Stimulated activated naive CD8-positive, alpha-beta T cell treated with anti-CD3 and anti-CD28 coated beads, Interleukin-15, Interleukin-2, amounts not matched to agents 100 U/mL and 50 U/mL, for 24 hours (primary cell): ENCODE measurements around the gene NEK10.

Experiments
- ATAC-seq: fragments of 150-1000 bp; cut with Tn5 transposase; one replicate; pipeline ENCODE4 v1.10.0; 2021
- DNase-seq: peaks from one replicate; pipeline ENCODE4 v3.0.0; 2021

Gene NEK10

DNA sequence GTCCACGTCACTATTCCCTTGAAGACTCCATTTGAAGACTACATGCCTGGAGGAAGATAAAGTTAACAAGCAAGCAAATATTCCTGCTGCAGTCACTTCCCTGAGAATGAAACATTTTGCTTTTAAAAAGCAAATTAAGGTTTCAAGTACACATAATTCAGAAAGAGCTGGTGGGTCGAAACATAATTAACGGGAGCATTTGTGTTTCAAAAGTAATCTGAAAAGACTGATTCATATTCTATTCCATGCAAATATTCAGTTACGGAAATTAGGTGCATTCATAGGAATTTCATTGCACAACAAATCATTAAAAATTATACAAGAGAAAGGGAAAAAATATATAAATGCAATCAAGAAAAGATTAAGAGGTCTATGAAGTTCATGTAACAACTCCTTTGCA lies 260.9 kb downstream of the NEK10 start:
- ATAC-seq (no peak), DNase-seq (no peak)

DNA sequence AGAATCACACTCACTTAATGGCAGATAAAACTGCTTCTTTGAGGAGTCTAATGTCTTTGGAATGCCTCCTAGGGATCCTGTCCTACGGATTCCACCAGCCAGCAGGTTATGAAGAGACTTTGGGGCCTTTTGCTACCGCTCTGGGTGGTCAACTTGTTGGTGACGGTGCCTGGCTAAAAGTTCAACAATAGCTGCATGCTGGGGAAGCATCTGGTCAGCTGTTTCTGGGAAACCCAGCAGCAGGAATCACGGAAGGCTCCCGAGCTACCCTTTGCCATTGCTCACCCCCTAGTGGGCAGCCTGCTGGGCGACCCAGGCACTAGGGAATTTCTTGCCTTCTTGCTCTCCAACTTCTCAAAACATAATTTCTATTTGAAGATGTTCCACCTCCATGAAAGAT lies 263.3 kb downstream of the NEK10 start:
- ATAC-seq: no peak
- DNase-seq: no peak

- ATAC-seq (no peak), DNase-seq (no peak)
Observed at GRCh38 chr3:27097182-27097581, 272.0 kb downstream of the NEK10 start.

DNA sequence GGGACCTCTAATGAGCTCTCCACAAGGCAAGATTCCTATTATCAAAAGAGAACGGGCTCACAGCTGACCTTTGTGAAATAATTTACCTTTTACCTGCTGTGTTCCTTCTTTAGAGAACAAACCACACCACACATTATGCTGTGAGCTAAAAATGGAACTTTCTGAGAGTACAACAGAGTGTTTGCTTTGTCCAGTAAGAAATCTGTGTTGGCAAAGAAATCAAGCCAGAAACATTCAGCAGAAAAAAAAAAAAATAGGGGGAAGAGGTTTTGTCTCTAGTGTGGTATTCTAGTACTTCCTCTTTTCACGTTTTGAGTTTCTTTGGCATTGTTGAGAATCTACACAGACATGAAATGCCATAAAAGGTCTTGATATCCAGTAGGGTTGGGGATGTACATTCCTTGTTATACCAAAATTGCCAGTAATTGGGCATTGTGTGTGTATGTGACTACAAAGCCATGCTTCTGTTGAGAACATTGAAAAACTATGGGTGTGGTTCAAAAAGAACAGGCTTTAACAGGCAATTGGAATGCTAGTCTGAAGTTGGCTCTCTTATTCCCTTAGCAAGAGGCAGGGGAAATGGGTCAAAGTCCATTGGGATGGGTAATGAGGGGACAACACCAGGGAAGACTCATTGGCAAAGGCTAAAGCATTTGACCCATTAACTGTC lies 273.5 kb downstream of the NEK10 start:
- DNase-seq (no peak), ATAC-seq (no peak)

DNA sequence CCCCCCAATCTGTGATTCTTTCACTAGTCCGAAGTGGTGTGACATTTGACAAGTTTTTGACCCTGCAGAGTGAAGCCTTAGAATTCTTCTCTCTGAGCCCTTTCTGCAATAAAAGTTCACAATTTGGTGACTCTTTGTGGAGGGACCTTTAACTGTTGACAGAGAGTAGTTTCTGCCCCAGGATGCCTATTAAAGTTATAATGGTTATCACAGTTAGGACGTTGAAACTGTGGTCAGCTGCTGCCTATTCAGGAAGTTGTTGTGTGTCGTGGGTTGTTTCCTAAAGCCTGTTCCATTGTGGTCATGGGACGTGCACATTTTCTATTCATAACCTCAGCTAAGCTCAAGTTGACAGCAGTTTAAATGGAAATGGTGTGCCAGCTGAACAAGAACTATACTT lies 274.5 kb downstream of the NEK10 start:
- ATAC-seq (no peak), DNase-seq (no peak)

- no peak for DNase-seq
- ATAC-seq: no peak
Observed at GRCh38 chr3:27093771-27094170, 275.4 kb downstream of the NEK10 start.

DNA sequence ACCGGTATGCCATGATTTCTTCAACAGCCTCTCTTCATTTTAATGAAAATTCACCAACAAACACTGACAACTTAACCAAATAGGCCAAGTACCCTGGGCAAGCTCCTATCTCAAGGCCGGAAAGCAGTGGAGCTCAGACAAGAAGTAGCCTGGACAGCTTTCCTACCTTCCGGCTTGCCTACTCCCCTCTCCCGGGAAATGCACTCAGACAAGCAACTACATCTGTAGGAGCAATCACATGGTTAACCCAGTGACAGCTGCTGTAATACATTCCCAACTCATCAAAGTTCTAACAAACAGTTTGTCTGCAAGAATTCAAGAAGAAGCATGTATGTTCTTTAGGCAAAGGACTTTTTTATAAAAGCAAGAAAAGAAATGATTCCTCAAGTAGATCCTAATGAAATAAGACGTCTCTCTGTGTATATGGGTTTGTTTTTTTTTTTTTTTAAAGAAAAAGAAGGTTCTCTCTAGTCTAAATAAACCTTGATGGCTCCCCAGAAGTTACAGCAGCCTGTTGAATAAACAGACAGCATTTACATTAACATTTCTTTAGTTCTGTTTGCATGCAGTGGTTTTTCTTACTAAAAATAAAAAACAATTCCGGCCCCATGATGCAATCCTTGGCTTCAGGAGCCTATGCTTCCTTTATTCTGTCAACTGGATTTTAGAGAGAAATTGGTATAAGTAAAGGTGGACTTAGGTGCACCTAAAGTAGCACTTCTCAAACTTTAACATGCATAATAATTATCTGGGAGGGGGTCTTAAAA lies 278.7 kb downstream of the NEK10 start:
- ATAC-seq (no peak), DNase-seq (no peak)

GRCh38 chr3:27089645-27090044 lies 279.5 kb downstream of the NEK10 start:
- no peak for ATAC-seq
- no peak for DNase-seq

GRCh38 chr3:27089068-27089467 lies 280.1 kb downstream of the NEK10 start:
- DNase-seq: no peak
- no peak for ATAC-seq

- ATAC-seq: no peak
- no peak for DNase-seq
Observed at GRCh38 chr3:27085829-27086730, 283.1 kb downstream of the NEK10 start.

- ATAC-seq (no peak), DNase-seq (no peak)
Observed at GRCh38 chr3:27081992-27082607, 287.1 kb downstream of the NEK10 start.

DNA sequence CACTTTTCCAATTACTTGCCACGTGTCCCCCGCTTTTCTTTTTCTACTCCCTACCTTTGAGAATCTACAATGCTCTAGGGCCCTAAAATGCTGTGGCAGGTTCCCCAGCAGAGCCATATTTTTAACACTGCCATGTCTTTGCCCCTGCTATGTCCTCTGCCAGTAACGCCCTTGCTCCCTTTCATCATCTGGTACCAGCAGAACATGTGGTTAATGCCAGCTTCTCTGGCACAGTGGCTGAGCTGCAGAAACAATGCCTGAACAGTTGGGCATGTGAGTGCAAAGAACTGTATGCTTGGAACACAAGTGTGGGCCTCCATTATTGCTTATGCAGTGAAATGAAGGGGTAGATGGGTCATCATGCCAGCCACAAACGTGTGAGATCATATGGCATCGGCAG lies 287.6 kb downstream of the NEK10 start:
- DNase-seq (no peak), ATAC-seq (no peak)

- DNase-seq (no peak), ATAC-seq (no peak)
Observed at GRCh38 chr3:27080258-27080525, 289.0 kb downstream of the NEK10 start.

GRCh38 chr3:27079427-27080257 lies 289.5 kb downstream of the NEK10 start:
- no peak for DNase-seq
- ATAC-seq: no peak

GRCh38 chr3:27078246-27078913 lies 290.8 kb downstream of the NEK10 start:
- DNase-seq (no peak), ATAC-seq (no peak)

GRCh38 chr3:27076815-27077630 lies 292.2 kb downstream of the NEK10 start:
- ATAC-seq: no peak
- DNase-seq: no peak

- ATAC-seq (no peak), DNase-seq (no peak)
Observed at GRCh38 chr3:27074914-27075313, 294.3 kb downstream of the NEK10 start.

DNA sequence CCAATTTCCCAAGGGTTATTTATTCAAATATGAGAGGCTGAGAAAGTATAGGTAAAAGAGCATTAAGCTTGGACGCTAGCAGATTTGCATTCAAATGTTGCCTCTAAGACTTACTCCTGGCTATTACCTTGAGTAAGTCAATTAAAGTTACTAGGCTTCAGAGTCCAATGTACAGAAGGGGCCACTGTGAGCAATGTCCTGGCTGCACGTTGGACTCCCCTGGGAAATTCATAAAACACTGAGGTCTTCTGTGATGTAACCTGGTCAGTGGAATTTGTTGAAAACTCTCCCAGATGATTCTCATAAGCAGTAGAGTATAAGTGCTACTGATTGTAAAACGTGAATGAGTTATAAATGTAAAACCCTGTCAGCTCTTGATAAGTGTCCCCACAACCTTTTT lies 295.3 kb downstream of the NEK10 start:
- no peak for DNase-seq
- ATAC-seq: no peak

GRCh38 chr3:27072810-27073651 lies 296.2 kb downstream of the NEK10 start:
- DNase-seq: no peak
- no peak for ATAC-seq
